Neural cell (in vitro differentiated cells): ENCODE results near the gene ZC3H12A. TPM values are rescaled to one million over a fixed set of nuclear protein-coding genes. Genes with fewer than 3 reads are reported as not detected.

Source experiments
- polyA plus RNA-seq: library from polyadenylated mRNA; depleted of rRNA; stranded (reverse); fragments of >200 nt; gene quantifications from 2 replicates; pipeline ENCODE4 v1.2.3, GENCODE V29; 2014
- small RNA-seq, 3 experiments: library from RNA; depleted of rRNA; stranded (forward); fragments of <200 nt; gene quantifications; one replicate each; pipeline ENCODE3, GENCODE V24; 2012

ZC3H12A gene
- polyA plus RNA-seq, 1 donor from 2014 or later: not detected

Small RNA genes lying within 50 kb of the gene (small RNA-seq; reads per million reads assigned to genes)
- 6.0 to 9.6 (median 7.4) reads per million in 3 experiments for gene MIR5581

Other genes starting within 250 kb of the ZC3H12A start
- gene MEAF6, start 40.2 kb downstream of the ZC3H12A start, polyA plus RNA-seq: 333 and 351 TPM in 2 replicates
- gene SNIP1, start 79.7 kb downstream of the ZC3H12A start, polyA plus RNA-seq: 9.5 and 15.7 TPM in 2 replicates
- 33.5 and 35.0 TPM in 2 replicates for gene DNALI1, start 82.4 kb downstream of the ZC3H12A start, polyA plus RNA-seq
- gene GNL2, start 121.4 kb downstream of the ZC3H12A start, polyA plus RNA-seq: 31.6 and 31.7 TPM in 2 replicates
- 0.14 TPM in 1 of 2 replicates, not detected in the other for gene RSPO1, start 160.3 kb downstream of the ZC3H12A start, polyA plus RNA-seq
- gene CDCA8, start 217.9 kb downstream of the ZC3H12A start, polyA plus RNA-seq: 0.72 and 1.0 TPM in 2 replicates